Measurements from ENCODE around the gene WDR81.

WDR81 gene

GRCh38 chr17:1713160-1713877 lies 11.2 kb upstream of the WDR81 start:
- no peak for DNase-seq (ENCODE audit: low spot score)

- DNase-seq (ENCODE audit: low spot score): peak; percentile 78
Measured at GRCh38 chr17:1713878-1714426, 10.6 kb upstream of the WDR81 start.

GRCh38 chr17:1714427-1714979 lies 10.0 kb upstream of the WDR81 start:
- peak; percentile 95 for DNase-seq (ENCODE audit: low spot score)

- DNase-seq (ENCODE audit: low spot score): peak; percentile 92
Measured at GRCh38 chr17:1714980-1715802, 9.3 kb upstream of the WDR81 start.

GRCh38 chr17:1715803-1716075 lies 8.8 kb upstream of the WDR81 start:
- DNase-seq (ENCODE audit: low spot score): no peak

GRCh38 chr17:1716076-1716911 lies 8.2 kb upstream of the WDR81 start:
- DNase-seq (ENCODE audit: low spot score): peak; percentile 100

GRCh38 chr17:1716912-1717695 lies 7.4 kb upstream of the WDR81 start:
- DNase-seq (ENCODE audit: low spot score): peak; percentile 100

GRCh38 chr17:1718362-1719165 lies 5.9 kb upstream of the WDR81 start:
- no peak for DNase-seq (ENCODE audit: low spot score)

GRCh38 chr17:1720856-1721386 lies 3.6 kb upstream of the WDR81 start:
- peak; percentile 59 for DNase-seq (ENCODE audit: low spot score)

GRCh38 chr17:1722022-1722421 lies 2.5 kb upstream of the WDR81 start:
- DNase-seq (ENCODE audit: low spot score): peak; percentile 41

- peak; percentile 37 for DNase-seq (ENCODE audit: low spot score)
Measured at GRCh38 chr17:1724869-1725641, 551 bp downstream of the WDR81 start.

GRCh38 chr17:1725642-1726511 lies 1.4 kb downstream of the WDR81 start:
- no peak for DNase-seq (ENCODE audit: low spot score)

- no peak for DNase-seq (ENCODE audit: low spot score)
Measured at GRCh38 chr17:1726626-1727257, 2.2 kb downstream of the WDR81 start.

GRCh38 chr17:1727258-1727789 lies 2.8 kb downstream of the WDR81 start:
- DNase-seq (ENCODE audit: low spot score): no peak

- DNase-seq (ENCODE audit: low spot score): no peak
Measured at GRCh38 chr17:1727876-1728630, 3.5 kb downstream of the WDR81 start.

GRCh38 chr17:1729966-1730325 lies 5.4 kb downstream of the WDR81 start:
- no peak for DNase-seq (ENCODE audit: low spot score)
